ENCODE results near the gene RIMOC1.
"Not testable (repeated sequence)": the region's sequence is repeated elsewhere in the genome, so short reads cannot be mapped to it uniquely, and the experiment has no call there.

DNA sequence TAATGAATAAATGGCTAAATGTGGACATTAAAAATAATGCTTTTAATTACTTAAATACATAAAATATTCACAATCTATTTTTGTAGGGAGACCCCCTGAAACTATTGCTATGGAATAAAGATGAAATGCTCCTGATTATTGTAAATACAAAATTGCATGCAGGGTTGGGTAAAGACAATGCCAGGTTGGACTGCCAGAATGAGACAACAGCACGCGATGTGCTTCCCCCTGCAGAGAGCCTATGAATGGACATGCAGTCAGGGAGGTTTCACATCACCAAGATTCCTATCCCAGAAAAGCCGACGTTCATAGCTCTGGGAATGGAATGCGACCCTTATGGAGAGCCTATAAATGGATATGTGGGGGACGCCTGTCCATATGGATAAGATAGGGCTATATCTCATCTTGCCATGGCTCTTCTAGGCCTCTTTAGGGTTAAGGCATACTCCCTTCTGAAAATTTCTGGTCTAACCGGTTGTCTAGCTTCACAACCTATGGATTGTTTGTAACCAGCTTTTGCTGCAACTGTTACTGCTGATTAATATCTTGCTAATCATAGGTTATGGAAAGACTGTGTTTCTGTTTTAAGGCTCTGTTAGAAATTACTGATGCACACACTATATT lies 41.3 kb downstream of the RIMOC1 start:
- not testable (repeated sequence) for TF ChIP-seq EZH2phosphoT487 (IDR thresholded peaks at IDR 0.05; ENCODE audit: borderline replicate concordance); CTCF (conservative IDR thresholded peaks at IDR 0.05; ENCODE audit: low read length)

All from Loucy (cell line).